Muscle of leg (tissue), 11 donors: ENCODE data around the gene CRY1. TPM values are rescaled to one million over a fixed set of nuclear protein-coding genes. Genes with fewer than 3 reads are reported as not detected.

Experiments used
- DNase-seq: peaks from one replicate; pipeline ENCODE4 v3.0.0; 2013
- H3K27ac ChIP-seq: one replicate; pipeline ENCODE4 v1.5.1; 2013; ENCODE audit warnings: mild to moderate bottlenecking, low read length, control low read depth
- H3K27me3 ChIP-seq: one replicate; pipeline ENCODE4 v1.6.1; 2013; ENCODE audit warnings: low read length; ENCODE audit not compliant: control insufficient read depth, insufficient read depth
- H3K36me3 ChIP-seq: one replicate; pipeline ENCODE4 v1.6.1; 2013; ENCODE audit warnings: low read length; ENCODE audit not compliant: control insufficient read depth, insufficient read depth
- H3K4me1 ChIP-seq: one replicate; pipeline ENCODE4 v1.6.1; 2013; ENCODE audit warnings: low read length; ENCODE audit not compliant: control insufficient read depth, insufficient read depth
- H3K4me3 ChIP-seq: one replicate; pipeline ENCODE4 v1.5.1; 2013; ENCODE audit warnings: low read length, control low read depth
- H3K9me3 ChIP-seq: replicated peaks from 2 replicates; pipeline ENCODE4 v1.6.1; 2013; ENCODE audit warnings: low read depth, low read length; ENCODE audit not compliant: control insufficient read depth
- WGBS: methylation state at CpG from one replicate; pipeline ENCODE4 v1.1.5; 2013; ENCODE audit warnings: missing lambda C conversion rate; ENCODE audit not compliant: insufficient coverage; 5-methylcytosine and 5-hydroxymethylcytosine counted together
- polyA plus RNA-seq, 8 donors: library from polyadenylated mRNA; unstranded; fragments of 120-200 nt; gene quantifications; one replicate each; pipeline versions ENCODE4 v1.2.1 to v1.2.3, GENCODE V29; 2013; ENCODE audit warnings: inconsistent platforms in 1 of 8, low replicate concordance in 1 of 8; ENCODE audit not compliant: insufficient read length in 8 of 8, insufficient read depth in 1 of 8
- total RNA-seq: library from RNA; stranded (reverse); fragments of 120-200 nt; gene quantifications from one replicate; pipeline ENCODE4 v1.2.4, GENCODE V29; 2013

The CRY1 gene
- total and polyA plus RNA-seq, 9 donors: 9.4 to 23.6 (median 17.3) TPM

- peaks cover 2% of the 10 kb centered on the region for H3K27me3 ChIP-seq
- no peaks in the 10 kb centered on the region for H3K4me1 ChIP-seq
- 67% methylated on average over 1 of the region's 6 CpGs for WGBS
- no peaks in the 10 kb centered on the region for H3K36me3 ChIP-seq
- no peak overlapping the region for H3K4me3 ChIP-seq
- H3K27ac ChIP-seq: no peak overlapping the region
- no peaks in the 10 kb centered on the region for H3K9me3 ChIP-seq
- DNase-seq: no peak
Measured at GRCh38 chr12:106941481-106942156, 151.7 kb downstream of the CRY1 start.

Other genes with a start within 250 kb of the CRY1 start
- gene TMEM263, start 137.6 kb downstream of the CRY1 start, total RNA-seq: 51.4 TPM
- gene TMEM263, start 137.6 kb downstream of the CRY1 start, polyA plus RNA-seq: 10 to 100 TPM; 44.6 to 89.3 (median 62.8) TPM
- 25.2 TPM for gene MTERF2, start 106.4 kb downstream of the CRY1 start, total RNA-seq
- gene MTERF2, start 106.4 kb downstream of the CRY1 start, polyA plus RNA-seq: 10 to 100 TPM; 26.7 to 37.7 (median 33.0) TPM